ENCODE data around the gene STXBP3. TPM values are rescaled to one million over a fixed set of nuclear protein-coding genes. Genes with fewer than 3 reads are reported as not detected.

The STXBP3 gene
- total RNA-seq, 4 donors from 2014 or later = 51.0 to 75.8 (median 68.9) TPM

DNA sequence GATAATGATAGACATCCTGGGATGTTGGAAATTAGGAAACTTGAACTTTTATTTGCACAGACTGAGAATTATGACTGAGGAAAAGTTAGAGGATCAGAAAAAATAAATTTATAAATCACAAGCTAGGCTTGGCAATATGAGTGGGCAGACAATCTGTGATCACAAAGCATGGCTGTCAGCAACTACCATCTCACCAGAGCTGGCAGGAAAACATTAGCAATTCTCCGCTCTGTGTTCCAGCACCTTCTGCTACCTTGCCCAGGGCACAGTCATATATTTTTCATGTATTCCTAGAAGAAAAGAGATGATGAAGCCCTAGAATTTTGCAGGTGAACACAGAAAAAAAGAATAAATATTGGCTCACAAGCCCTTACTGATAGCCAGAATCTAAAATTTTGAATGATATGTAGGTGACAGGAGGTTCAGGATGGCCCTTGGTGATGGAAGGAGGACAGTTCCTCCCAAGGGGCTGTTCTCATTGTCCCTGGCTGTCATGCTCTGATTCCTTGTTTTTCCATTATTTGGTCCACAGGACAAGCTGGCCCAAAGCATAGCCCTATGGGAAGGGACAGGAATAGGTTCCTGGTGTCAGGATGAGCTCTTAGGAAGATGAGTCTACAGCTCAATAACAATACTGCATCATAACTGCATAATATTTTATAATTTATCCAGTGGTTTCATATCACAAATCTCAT, 12.2 kb upstream of the STXBP3 start:
- no peak for TF ChIP-seq POLR2A (IDR thresholded peaks at IDR 0.05)
- TF ChIP-seq EP300 (IDR thresholded peaks at IDR 0.05) = no peak
- TF ChIP-seq, protein P1, sequence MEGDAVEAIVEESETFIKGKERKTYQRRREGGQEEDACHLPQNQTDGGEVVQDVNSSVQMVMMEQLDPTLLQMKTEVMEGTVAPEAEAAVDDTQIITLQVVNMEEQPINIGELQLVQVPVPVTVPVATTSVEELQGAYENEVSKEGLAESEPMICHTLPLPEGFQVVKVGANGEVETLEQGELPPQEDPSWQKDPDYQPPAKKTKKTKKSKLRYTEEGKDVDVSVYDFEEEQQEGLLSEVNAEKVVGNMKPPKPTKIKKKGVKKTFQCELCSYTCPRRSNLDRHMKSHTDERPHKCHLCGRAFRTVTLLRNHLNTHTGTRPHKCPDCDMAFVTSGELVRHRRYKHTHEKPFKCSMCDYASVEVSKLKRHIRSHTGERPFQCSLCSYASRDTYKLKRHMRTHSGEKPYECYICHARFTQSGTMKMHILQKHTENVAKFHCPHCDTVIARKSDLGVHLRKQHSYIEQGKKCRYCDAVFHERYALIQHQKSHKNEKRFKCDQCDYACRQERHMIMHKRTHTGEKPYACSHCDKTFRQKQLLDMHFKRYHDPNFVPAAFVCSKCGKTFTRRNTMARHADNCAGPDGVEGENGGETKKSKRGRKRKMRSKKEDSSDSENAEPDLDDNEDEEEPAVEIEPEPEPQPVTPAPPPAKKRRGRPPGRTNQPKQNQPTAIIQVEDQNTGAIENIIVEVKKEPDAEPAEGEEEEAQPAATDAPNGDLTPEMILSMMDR (IDR thresholded peaks at IDR 0.05) = no peak
- Histone ChIP-seq H3K27ac (no peak overlapping the region), H3K27me3 (no peaks in the 10 kb centered on the region), H3K9me3 (no peaks in the 10 kb centered on the region), H3K4me1 (no peaks in the 10 kb centered on the region), H3K36me3 (no peaks in the 10 kb centered on the region), H3K4me3 (no peak overlapping the region)
- no peak for DNase-seq (ENCODE audit: low spot score in 2 of 2)
- WGBS, 2 donors = 97 to 98% methylated on average over 1 of the region's 1 CpG

GRCh38 chr1:108742253-108742652, 4.2 kb upstream of the STXBP3 start:
- Histone ChIP-seq H3K9me3 (no peaks in the 10 kb centered on the region), H3K36me3 (no peaks in the 10 kb centered on the region), H3K27ac (no peak overlapping the region), H3K27me3 (no peaks in the 10 kb centered on the region), H3K4me3 (no peak overlapping the region), H3K4me1 (no peaks in the 10 kb centered on the region)
- no peak for DNase-seq (ENCODE audit: low spot score in 2 of 2)
- 70 to 72% methylated on average over 6 of the region's 6 CpGs for WGBS, 2 donors
- TF ChIP-seq POLR2A (IDR thresholded peaks at IDR 0.05) (no peak), EP300 (IDR thresholded peaks at IDR 0.05) (no peak)
- TF ChIP-seq, protein P1 (IDR thresholded peaks at IDR 0.05) = no peak

DNA sequence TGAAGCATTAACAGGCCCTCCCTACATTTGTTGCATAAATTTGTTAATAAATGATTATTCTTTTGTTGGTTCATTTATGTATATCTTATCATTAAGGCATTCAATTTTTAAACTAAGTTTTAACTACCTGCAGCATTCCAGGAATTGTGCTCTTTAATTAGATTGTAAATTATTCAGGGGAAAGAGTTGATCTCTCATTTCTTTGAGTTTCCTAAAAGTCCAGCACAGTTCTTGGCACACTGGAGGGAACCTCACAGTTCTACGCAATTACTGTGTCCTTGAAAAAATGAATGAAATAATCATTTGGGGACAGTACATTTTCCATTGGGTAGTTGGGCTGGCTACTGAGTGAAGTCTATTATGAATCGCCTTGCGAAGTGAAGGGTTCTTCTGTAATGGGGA, 493 bp upstream of the STXBP3 start:
- H3K27me3 ChIP-seq = no peaks in the 10 kb centered on the region
- DNase-seq (ENCODE audit: low spot score in 2 of 2) = no peak
- TF ChIP-seq EP300 (IDR thresholded peaks at IDR 0.05) (no peak), POLR2A (IDR thresholded peaks at IDR 0.05) (no peak)
- TF ChIP-seq, protein P1 (IDR thresholded peaks at IDR 0.05) = no peak
- H3K36me3 ChIP-seq = no peaks in the 10 kb centered on the region
- 38 to 47% methylated on average over 3 of the region's 3 CpGs for WGBS, 2 donors
- H3K27ac ChIP-seq = peak overlapping the region; percentile 90 to 100 (median 96)
- peaks cover 0 to 35% (median 7%) of the 10 kb centered on the region in 4 donors for H3K4me1 ChIP-seq
- H3K9me3 ChIP-seq = no peaks in the 10 kb centered on the region
- H3K4me3 ChIP-seq = peak overlapping the region in 1 of 4 donors; percentile 96

GRCh38 chr1:108747171-108747850, 837 bp downstream of the STXBP3 start:
- TF ChIP-seq POLR2A (IDR thresholded peaks at IDR 0.05) (peak; percentile 33 to 50), EP300 (IDR thresholded peaks at IDR 0.05) (peak in 1 of 2 donors; percentile 59)
- TF ChIP-seq, protein P1 (IDR thresholded peaks at IDR 0.05) = no peak
- Histone ChIP-seq H3K27me3 (no peaks in the 10 kb centered on the region), H3K4me3 (peak overlapping the region; percentile 47 to 96 (median 73)), H3K9me3 (no peaks in the 10 kb centered on the region), H3K36me3 (peaks cover 0 to 2% (median 0%) of the 10 kb centered on the region in 3 donors), H3K4me1 (peaks cover 0 to 48% (median 7%) of the 10 kb centered on the region in 4 donors), H3K27ac (peak overlapping the region; percentile 90 to 100 (median 96))
- 1 to 2% methylated on average over 15 of the region's 15 CpGs for WGBS, 2 donors
- DNase-seq (ENCODE audit: low spot score in 2 of 2) = peak; percentile 56 to 77

GRCh38 chr1:108747898-108748297, 1.4 kb downstream of the STXBP3 start:
- Histone ChIP-seq H3K4me1 (peaks cover 0 to 54% (median 7%) of the 10 kb centered on the region in 4 donors), H3K27ac (peak overlapping the region in 3 of 4 donors; percentile 90 to 100 (median 98)), H3K4me3 (peak overlapping the region in 1 of 4 donors; percentile 96), H3K9me3 (no peaks in the 10 kb centered on the region), H3K36me3 (peaks cover 0 to 7% (median 0%) of the 10 kb centered on the region in 3 donors), H3K27me3 (no peaks in the 10 kb centered on the region)
- TF ChIP-seq, protein P1 (IDR thresholded peaks at IDR 0.05) = no peak
- TF ChIP-seq POLR2A (IDR thresholded peaks at IDR 0.05) = no peak
- no peak for TF ChIP-seq EP300 (IDR thresholded peaks at IDR 0.05)
- no peak for DNase-seq (ENCODE audit: low spot score in 2 of 2)
- WGBS, 2 donors = 76 to 79% methylated on average over 3 of the region's 3 CpGs

All from tibial nerve (tissue), 4 donors.